Panc1 (cell line): Measurements from ENCODE around the gene SORL1. TPM values are rescaled to one million over a fixed set of nuclear protein-coding genes. Genes with fewer than 3 reads are reported as not detected.

Experiments
- ATAC-seq: fragments of 200-7000 bp; cut with Tn5 transposase; 2 replicates; pipeline ENCODE4 v1.9.1; 2020; ENCODE audit warnings: mild to moderate bottlenecking, moderate library complexity
- BruUV-seq: library from RNA; stranded (reverse); fragments of 400-500 nt; replicated peaks from 2 replicates; lab custom pipeline; 2021; lab: Mats Ljungman, UMichigan
- CTCF ChIA-PET: fragments of 300-600 bp; sonication (Branson Sonifier 250); formaldehyde crosslinking; loops from one replicate; lab custom pipeline; 2022; ENCODE audit warnings: antibody characterized with exemption; lab: Charles Lee
- POLR2A ChIA-PET: fragments of 300-600 bp; sonication (Branson Sonifier 250); formaldehyde crosslinking; loops from one replicate; lab custom pipeline; 2022; ENCODE audit warnings: antibody characterized with exemption; lab: Charles Lee
- DNase-seq: peaks from one replicate; pipeline ENCODE4 v3.0.0-alpha.2; 2010; ENCODE audit warnings: low read depth, low spot score
- H3K27ac ChIP-seq: 2 replicates; pipeline ENCODE4 v1.5.1; 2011; ENCODE audit warnings: mild to moderate bottlenecking, low read length, inconsistent platforms
- H3K27me3 ChIP-seq: fragments of 200-500 bp; sonication (Bioruptor generic); 2 replicates; pipeline ENCODE4 v1.6.0; 2014; ENCODE audit warnings: low read length, inconsistent platforms; ENCODE audit not compliant: control insufficient read depth, insufficient read depth
- H3K36me3 ChIP-seq: fragments of 200-500 bp; sonication (Bioruptor generic); 2 replicates; pipeline ENCODE4 v1.5.1; 2014; ENCODE audit warnings: inconsistent platforms, mild to moderate bottlenecking, low read length, moderate library complexity; ENCODE audit not compliant: control insufficient read depth, insufficient read depth
- H3K4me1 ChIP-seq: 2 replicates; pipeline ENCODE4 v1.5.1; 2011; ENCODE audit warnings: inconsistent platforms, mild to moderate bottlenecking, low read length, moderate library complexity; ENCODE audit not compliant: control insufficient read depth, insufficient read depth
- H3K4me3 ChIP-seq, 2 experiments: 2 replicates each; pipeline ENCODE4 v1.5.1; 2011 to 2012; ENCODE audit warnings: low read depth in 2 of 2, low read length in 2 of 2, mild to moderate bottlenecking in 2 of 2, inconsistent platforms in 1 of 2, moderate library complexity in 1 of 2
- H3K9me3 ChIP-seq: fragments of 200-500 bp; sonication (Bioruptor generic); 2 replicates; pipeline ENCODE4 v1.5.1; 2014; ENCODE audit warnings: low read depth, mild to moderate bottlenecking, inconsistent platforms, low read length, moderate library complexity; ENCODE audit not compliant: control insufficient read depth, insufficient read depth
- CTCF ChIP-seq: fragments of 450-650 bp; IDR thresholded peaks from 2 replicates; pipeline ENCODE4 v1.5.1; 2017; ENCODE audit warnings: mild to moderate bottlenecking
- POLR2AphosphoS5 ChIP-seq: IDR thresholded peaks from 2 replicates; pipeline ENCODE4 v1.6.1; 2012; ENCODE audit warnings: mild to moderate bottlenecking, low read depth, low read length, moderate library complexity
- REST ChIP-seq, 2 experiments: IDR thresholded peaks; 2 replicates each; pipeline ENCODE4 v1.6.1; 2011 to 2012; ENCODE audit warnings: low read depth in 2 of 2, control low read depth in 1 of 2, low read length in 1 of 2, mild to moderate bottlenecking in 1 of 2, moderate library complexity in 1 of 2; ENCODE audit not compliant: insufficient read depth in 1 of 2
- SIN3A ChIP-seq: IDR thresholded peaks from 2 replicates; pipeline ENCODE4 v1.6.1; 2012; ENCODE audit warnings: low read depth, mild to moderate bottlenecking, low read length, moderate library complexity, borderline replicate concordance; ENCODE audit not compliant: insufficient read depth
- TCF7L2 ChIP-seq: IDR thresholded peaks from 2 replicates; pipeline ENCODE4 v1.6.1; 2011; ENCODE audit warnings: mild to moderate bottlenecking, low read depth, low read length, inconsistent platforms
- in situ Hi-C: cut with HindIII; loops from 2 replicates; pipeline ENCODE4 v1.10.0; 2016; ENCODE audit warnings: low sequenced_read_pairs, low pct_unique_long_range_greater_than_20kb
- intact Hi-C: fragments of 100-400 bp; cut with micrococcal nuclease; formaldehyde crosslinking; loops from one replicate; pipeline ENCODE4 v1.10.0; 2022; ENCODE audit not compliant: unreplicated experiment
- total RNA-seq: library from RNA; stranded (reverse); gene quantifications from one replicate; pipeline ENCODE4 v1.2.1, GENCODE V29; 2021; ENCODE audit not compliant: unreplicated experiment

The SORL1 gene
- total RNA-seq, 1 experiment from 2014 or later: 36.3 TPM

DNA sequence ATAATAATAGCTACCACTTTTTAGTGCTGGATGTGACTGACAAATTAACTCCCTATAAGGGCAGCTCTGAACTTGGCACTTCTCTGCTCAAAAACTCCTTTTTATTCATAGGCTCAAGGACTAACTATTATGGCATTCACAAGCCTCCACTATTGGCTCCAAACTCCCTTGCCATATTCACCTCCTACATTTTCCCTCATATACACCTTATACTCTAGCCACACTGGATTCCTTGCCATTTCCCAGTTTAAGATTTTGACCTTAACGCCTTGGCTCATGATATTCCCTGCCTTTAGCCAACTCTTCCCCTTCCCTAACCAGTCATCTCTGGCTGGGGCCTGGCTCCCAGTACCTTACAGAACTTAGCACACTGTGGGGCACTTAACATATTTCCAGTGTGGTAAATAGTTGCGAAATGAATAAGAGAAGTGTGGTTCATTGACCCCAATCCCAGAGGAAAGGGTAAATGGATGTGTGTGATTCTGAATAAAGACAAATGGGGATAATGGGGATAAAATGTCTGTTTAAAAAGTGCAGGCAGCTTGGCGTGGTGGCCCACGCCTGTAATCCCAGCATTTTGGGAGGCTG lies 40.0 kb upstream of the SORL1 start:
- BruUV-seq: no TSS peak
- no peak overlapping the region for H3K4me3 ChIP-seq
- no peaks in the 10 kb centered on the region for H3K4me1 ChIP-seq
- H3K36me3 ChIP-seq: no peaks in the 10 kb centered on the region
- no peak overlapping the region for H3K27ac ChIP-seq
- DNase-seq (no peak), ATAC-seq (no peak)
- TF ChIP-seq CTCF (no peak), POLR2AphosphoS5 (no peak), SIN3A (no peak), TCF7L2 (no peak), REST (IDR thresholded peaks at IDR 0.05; ENCODE audit: insufficient read depth in 1 of 2, low read depth in 2 of 2, low read length in 1 of 2) (no peak)
- CTCF ChIA-PET: no interaction called here
- H3K27me3 ChIP-seq: peaks cover 3% of the 10 kb centered on the region; the same call in 1 of the 2 replicates
- POLR2A ChIA-PET: no interaction called here
- no peaks in the 10 kb centered on the region for H3K9me3 ChIP-seq
- intact Hi-C loops (no loop called here), in situ Hi-C loops (no loop called here)

GRCh38 chr11:121412711-121413415 lies 39.3 kb upstream of the SORL1 start:
- no peak overlapping the region for H3K4me3 ChIP-seq
- ATAC-seq: no peak
- POLR2A ChIA-PET: no interaction called here
- in situ Hi-C loops (no loop called here), intact Hi-C loops (no loop called here)
- H3K27me3 ChIP-seq: peaks cover 3% of the 10 kb centered on the region; the same call in 1 of the 2 replicates
- no peak overlapping the region for H3K27ac ChIP-seq
- no peak for TF ChIP-seq POLR2AphosphoS5
- no peak for TF ChIP-seq CTCF
- no peak for TF ChIP-seq SIN3A
- no peak for TF ChIP-seq REST (IDR thresholded peaks at IDR 0.05; ENCODE audit: insufficient read depth in 1 of 2, low read depth in 2 of 2, low read length in 1 of 2)
- no peak for TF ChIP-seq TCF7L2
- no TSS peak for BruUV-seq
- no peaks in the 10 kb centered on the region for H3K4me1 ChIP-seq
- no peak for DNase-seq
- CTCF ChIA-PET: no interaction called here
- no peaks in the 10 kb centered on the region for H3K36me3 ChIP-seq
- no peaks in the 10 kb centered on the region for H3K9me3 ChIP-seq
